ENCODE measurements around the gene OSBPL10.

The OSBPL10 gene

DNA sequence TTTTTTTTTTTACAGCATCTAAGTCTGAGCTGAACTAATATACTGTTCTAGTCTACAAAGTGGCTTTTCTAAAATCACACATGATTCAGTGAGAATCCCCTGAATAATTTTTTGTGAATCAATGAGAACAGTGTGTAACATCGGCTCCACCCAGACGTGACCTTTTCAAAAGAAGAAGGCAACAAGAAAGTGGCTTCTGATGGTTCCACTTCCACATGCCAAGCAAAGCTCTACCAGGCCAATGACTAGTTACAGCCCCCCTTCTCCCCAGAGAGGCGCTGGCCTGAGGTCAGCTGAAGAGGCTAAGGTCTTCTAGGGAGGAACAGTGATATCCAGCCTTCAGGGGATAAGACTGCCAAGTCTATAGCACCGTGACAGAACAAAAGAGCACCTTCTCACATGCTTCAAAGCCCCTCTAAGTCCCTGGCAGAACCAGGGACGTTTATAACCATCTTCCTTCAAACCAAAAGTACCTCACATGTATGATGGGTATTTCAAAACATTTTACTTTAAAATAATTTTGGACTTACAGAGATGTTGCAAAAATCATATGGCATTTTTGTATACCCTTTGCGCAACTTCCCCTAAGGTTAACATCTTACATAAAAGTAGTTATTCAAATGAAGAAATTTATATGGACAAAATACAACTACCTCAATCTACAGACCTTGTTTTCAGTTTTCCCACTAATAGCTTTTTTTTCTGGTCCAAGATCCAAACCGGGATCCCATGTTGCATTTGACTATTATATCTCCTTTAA, 177.9 kb downstream of the OSBPL10 start (continued):
- TF ChIP-seq, protein P1, sequence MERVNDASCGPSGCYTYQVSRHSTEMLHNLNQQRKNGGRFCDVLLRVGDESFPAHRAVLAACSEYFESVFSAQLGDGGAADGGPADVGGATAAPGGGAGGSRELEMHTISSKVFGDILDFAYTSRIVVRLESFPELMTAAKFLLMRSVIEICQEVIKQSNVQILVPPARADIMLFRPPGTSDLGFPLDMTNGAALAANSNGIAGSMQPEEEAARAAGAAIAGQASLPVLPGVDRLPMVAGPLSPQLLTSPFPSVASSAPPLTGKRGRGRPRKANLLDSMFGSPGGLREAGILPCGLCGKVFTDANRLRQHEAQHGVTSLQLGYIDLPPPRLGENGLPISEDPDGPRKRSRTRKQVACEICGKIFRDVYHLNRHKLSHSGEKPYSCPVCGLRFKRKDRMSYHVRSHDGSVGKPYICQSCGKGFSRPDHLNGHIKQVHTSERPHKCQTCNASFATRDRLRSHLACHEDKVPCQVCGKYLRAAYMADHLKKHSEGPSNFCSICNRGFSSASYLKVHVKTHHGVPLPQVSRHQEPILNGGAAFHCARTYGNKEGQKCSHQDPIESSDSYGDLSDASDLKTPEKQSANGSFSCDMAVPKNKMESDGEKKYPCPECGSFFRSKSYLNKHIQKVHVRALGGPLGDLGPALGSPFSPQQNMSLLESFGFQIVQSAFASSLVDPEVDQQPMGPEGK (CRISPR knock-in tag; IDR thresholded peaks at IDR 0.05; ENCODE audit: borderline replicate concordance): no peak

DNA sequence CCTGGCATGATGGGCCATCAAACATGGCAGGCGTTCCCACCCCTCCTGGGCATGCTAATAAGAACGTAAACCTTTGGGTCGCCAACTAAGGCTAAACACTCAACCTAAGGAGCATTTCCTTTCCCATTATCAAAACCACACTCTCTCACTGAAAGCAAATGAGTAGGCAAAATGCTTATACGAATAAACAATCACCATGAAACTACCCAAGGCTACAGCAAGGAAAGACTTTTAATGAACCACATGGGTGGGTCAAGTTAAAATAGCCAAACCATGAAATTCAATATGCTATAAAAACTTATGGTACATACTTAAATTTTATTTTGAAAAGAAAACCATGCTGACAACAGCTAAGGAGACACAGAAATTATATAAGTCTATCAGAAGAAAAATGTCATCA, 180.6 kb downstream of the OSBPL10 start:
- TF ChIP-seq ZNF8 (CRISPR knock-in tag; IDR thresholded peaks at IDR 0.05) (no peak), CSDC2 (CRISPR knock-in tag; IDR thresholded peaks at IDR 0.05) (no peak), ZC3H10 (CRISPR knock-in tag; IDR thresholded peaks at IDR 0.05) (no peak), PPARA (CRISPR knock-in tag; IDR thresholded peaks at IDR 0.05; ENCODE audit: borderline replicate concordance) (no peak), CSRNP3 (CRISPR knock-in tag; IDR thresholded peaks at IDR 0.05) (no peak), OSR1 (CRISPR knock-in tag; IDR thresholded peaks at IDR 0.05) (no peak), TCF4 (CRISPR knock-in tag; IDR thresholded peaks at IDR 0.05; ENCODE audit: borderline replicate concordance) (no peak), GLIS3 (CRISPR knock-in tag; IDR thresholded peaks at IDR 0.05) (no peak), BACH2 (CRISPR knock-in tag; IDR thresholded peaks at IDR 0.05; ENCODE audit: borderline replicate concordance) (no peak), RARB (CRISPR knock-in tag; IDR thresholded peaks at IDR 0.05) (no peak), ISL1 (CRISPR knock-in tag; IDR thresholded peaks at IDR 0.05) (no peak), ZFP30 (CRISPR knock-in tag; IDR thresholded peaks at IDR 0.05) (no peak), TOX (CRISPR knock-in tag; IDR thresholded peaks at IDR 0.05; ENCODE audit: borderline replicate concordance) (no peak), ARNTL (CRISPR knock-in tag; IDR thresholded peaks at IDR 0.05; ENCODE audit: borderline replicate concordance, low read depth) (no peak), ZFP3 (CRISPR knock-in tag; IDR thresholded peaks at IDR 0.05) (no peak), SNAI2 (CRISPR knock-in tag; IDR thresholded peaks at IDR 0.05) (no peak)
- TF ChIP-seq, protein P1 (CRISPR knock-in tag; IDR thresholded peaks at IDR 0.05; ENCODE audit: borderline replicate concordance): no peak
- TF ChIP-seq, protein P2, sequence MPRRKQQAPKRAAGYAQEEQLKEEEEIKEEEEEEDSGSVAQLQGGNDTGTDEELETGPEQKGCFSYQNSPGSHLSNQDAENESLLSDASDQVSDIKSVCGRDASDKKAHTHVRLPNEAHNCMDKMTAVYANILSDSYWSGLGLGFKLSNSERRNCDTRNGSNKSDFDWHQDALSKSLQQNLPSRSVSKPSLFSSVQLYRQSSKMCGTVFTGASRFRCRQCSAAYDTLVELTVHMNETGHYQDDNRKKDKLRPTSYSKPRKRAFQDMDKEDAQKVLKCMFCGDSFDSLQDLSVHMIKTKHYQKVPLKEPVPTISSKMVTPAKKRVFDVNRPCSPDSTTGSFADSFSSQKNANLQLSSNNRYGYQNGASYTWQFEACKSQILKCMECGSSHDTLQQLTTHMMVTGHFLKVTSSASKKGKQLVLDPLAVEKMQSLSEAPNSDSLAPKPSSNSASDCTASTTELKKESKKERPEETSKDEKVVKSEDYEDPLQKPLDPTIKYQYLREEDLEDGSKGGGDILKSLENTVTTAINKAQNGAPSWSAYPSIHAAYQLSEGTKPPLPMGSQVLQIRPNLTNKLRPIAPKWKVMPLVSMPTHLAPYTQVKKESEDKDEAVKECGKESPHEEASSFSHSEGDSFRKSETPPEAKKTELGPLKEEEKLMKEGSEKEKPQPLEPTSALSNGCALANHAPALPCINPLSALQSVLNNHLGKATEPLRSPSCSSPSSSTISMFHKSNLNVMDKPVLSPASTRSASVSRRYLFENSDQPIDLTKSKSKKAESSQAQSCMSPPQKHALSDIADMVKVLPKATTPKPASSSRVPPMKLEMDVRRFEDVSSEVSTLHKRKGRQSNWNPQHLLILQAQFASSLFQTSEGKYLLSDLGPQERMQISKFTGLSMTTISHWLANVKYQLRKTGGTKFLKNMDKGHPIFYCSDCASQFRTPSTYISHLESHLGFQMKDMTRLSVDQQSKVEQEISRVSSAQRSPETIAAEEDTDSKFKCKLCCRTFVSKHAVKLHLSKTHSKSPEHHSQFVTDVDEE (CRISPR knock-in tag; IDR thresholded peaks at IDR 0.05): no peak
- TF ChIP-seq, protein P3, sequence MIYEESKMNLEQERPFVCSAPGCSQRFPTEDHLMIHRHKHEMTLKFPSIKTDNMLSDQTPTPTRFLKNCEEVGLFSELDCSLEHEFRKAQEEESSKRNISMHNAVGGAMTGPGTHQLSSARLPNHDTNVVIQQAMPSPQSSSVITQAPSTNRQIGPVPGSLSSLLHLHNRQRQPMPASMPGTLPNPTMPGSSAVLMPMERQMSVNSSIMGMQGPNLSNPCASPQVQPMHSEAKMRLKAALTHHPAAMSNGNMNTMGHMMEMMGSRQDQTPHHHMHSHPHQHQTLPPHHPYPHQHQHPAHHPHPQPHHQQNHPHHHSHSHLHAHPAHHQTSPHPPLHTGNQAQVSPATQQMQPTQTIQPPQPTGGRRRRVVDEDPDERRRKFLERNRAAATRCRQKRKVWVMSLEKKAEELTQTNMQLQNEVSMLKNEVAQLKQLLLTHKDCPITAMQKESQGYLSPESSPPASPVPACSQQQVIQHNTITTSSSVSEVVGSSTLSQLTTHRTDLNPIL (CRISPR knock-in tag; IDR thresholded peaks at IDR 0.05; ENCODE audit: low read depth): no peak
- TF ChIP-seq, protein P4, sequence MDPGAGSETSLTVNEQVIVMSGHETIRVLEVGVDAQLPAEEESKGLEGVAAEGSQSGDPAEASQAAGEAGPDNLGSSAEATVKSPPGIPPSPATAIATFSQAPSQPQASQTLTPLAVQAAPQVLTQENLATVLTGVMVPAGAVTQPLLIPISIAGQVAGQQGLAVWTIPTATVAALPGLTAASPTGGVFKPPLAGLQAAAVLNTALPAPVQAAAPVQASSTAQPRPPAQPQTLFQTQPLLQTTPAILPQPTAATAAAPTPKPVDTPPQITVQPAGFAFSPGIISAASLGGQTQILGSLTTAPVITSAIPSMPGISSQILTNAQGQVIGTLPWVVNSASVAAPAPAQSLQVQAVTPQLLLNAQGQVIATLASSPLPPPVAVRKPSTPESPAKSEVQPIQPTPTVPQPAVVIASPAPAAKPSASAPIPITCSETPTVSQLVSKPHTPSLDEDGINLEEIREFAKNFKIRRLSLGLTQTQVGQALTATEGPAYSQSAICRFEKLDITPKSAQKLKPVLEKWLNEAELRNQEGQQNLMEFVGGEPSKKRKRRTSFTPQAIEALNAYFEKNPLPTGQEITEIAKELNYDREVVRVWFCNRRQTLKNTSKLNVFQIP (CRISPR knock-in tag; IDR thresholded peaks at IDR 0.05; ENCODE audit: borderline replicate concordance, low read depth): no peak
- no peak for ATAC-seq

Measured in SK-N-SH treated with all-trans-retinoic acid at 6 μM for 48 hours (cell line).